ENCODE data around the gene NEK11.

NEK11 gene

DNA sequence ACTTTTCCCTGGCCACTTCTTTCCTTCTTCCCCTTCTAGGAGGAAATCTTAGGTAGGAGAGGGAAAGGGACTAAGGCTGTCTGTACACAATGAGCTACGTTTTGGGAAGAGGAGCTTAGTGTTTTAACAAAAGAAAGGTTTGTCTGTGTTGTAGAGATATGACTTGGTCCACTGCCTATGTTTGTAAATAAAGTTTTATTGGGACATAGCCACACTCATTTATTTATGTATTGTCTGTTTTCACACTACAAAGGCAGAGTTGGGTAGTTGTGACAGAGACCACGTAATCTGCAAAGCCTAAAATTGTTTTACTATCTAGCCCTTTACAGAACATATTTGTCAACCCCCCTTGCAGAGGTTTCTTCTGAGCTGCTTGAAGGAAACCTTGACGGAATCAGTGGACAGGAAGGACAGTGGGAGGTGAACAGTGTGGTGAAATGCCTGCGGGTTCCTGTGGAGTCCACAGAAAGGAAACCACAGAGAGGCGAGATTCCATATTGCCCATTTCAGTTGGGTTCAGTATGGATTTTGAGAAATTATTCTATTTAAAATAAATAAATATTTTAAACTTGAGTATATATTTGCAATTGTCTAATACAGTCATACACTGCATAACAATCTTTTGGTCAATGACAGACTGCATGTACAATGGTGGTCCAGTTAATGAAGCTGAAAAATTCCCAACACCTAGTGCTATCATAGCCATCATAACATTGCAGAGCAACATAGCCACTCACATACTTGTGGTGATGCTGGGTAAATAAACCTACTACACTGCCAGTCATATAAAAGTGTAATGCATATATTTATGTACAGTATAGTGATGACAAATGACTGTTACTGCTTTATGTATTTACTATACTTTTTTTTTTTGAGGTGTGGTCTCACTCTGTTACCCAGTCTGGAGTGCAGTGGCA lies 197.0 kb downstream of the NEK11 start:
- DNase-seq (ENCODE audit: low read depth in 2 of 2), result no peak

DNA sequence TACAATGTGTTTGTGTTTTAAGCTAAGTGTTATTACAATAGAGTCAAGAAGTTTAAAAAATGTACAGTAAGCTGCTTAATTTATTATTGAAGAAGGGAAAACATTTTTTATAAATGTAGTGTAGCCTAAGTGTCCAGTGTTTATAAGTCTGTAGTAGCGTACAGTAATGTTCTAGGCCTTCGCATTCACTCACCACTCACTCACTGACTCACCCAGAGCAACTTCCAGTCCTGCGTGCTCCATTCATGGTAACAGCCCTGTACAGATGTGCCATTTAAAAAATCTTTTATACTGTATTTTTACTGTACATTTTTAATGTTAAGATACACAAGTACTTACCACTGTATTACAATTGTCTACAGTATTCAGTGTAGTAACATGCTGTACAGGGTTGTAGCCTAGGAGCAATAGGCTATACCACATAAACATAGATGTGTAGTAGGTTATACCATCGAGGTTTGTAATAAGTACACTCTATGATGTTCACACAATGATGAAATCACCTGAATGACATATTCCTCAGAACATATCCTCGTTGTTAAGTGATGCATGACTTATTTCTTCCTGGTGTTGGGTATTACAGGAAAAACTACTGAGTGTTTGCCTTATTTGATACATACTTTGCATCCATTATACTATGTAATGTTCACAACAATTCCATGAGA lies 198.3 kb downstream of the NEK11 start:
- no peak for DNase-seq (ENCODE audit: low read depth in 2 of 2)

DNA sequence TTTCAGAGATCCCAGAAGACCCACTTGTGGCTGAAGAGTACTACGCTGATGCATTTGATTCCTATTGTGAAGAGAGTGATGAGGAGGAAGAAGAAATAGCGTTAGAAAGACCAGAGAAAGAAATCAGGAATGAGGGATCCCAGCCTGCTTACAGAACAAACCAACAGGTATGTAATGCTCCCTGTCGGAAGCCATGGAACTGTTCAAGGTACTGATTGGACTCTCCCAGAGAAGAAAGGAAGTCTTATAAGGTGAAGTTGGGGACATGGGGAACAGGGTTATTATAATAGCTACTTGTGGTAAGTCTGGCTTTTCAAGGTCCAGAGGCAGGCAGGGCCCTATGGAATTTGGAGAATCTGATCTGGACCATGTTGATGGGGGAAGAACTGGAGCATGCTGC lies 201.8 kb downstream of the NEK11 start:
- DNase-seq (ENCODE audit: low read depth in 2 of 2), result no peak

DNA sequence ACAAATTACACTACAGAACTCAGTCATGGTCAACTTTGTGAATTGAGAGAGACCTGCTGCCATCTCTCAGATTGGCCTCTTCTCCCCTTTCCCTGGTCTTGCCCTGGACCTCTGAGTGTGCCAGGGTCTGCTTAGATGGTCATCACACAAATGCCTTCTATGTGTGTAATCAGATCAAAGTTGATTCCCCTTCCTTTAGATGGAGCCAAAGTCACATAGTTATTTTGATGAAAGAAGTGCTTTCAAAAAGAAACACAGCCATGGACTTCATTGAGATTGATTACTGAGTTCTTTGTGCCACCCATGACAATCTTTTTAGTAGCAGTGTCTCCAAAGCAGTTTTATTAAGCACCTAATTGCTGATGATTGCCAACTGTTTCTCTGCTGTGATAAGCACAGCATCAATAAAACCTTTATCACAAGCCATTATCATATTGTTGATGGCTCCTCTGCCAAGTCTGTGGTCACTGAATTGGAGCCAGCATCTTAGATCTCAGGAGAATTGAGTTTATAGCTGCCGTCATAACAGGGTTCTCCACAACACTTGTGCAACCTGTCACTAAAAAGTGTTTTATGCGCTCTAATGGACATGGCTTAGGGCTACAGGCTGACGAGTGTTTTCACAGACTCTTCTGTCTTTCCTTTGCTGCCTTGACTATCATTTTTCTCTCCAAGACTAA lies 205.2 kb downstream of the NEK11 start:
- DNase-seq (ENCODE audit: low read depth in 2 of 2), result no peak

DNA sequence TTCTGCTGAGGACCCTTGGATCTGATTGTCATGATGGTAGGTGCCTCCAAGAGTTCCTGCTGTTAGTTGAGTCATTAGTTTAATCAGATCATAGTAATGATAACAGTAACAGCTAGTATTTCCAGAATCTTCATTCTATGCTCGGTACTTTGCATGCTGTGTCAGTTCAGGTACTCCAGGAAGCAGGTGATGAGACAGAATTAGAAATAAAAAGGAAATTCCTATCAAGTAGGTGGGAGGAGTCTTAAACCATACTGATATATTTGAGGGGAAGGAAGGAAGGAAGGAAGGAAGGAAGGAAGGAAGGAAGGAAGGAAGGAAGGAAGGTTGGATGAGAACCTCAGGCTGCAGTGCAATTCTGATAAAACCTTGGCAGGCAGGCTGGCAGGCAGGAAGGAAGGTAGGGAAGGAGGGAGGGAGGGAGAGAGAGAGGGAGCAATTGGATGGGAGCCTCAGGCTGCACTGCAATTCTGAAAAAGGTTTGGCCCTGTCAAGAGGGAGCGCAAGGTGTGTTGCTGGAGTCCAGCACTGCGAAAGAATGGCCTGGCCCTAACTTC lies 206.1 kb downstream of the NEK11 start:
- no peak for DNase-seq (ENCODE audit: low read depth in 2 of 2)

DNA sequence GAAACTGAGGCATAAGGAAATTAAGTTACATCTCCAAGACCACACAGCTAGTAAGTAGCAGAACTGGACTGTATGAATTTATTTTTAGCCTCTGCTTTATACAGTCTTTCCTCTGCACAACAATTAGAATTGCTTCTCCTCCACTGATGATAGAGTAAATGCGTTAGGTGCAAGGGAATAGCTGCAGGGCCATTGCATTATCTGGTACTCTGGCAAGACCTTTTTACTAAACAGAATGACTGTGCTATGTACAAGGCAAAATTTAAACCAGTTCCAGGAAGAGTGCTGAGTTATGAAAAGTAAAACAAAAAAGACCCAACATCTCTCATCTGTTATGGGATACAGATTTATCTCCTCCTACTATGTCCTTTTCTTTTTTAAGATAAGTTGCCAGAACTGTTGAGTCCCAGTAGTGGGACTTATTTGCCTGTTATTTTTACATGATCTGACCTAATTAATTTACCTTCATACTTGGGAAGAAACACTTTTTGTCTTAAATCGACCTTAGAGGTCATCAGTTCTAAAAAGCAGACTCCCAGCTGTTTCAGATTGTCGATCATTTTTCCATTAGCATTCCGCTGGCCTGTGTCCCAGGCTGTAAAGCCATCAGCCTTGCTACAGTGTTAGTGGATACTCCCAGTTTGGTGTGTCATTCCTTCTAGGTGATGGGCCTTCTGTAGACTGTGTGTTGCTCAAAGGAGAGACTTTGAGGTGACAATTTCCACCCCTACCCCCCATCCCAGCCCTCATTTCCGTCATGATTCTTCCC lies 207.4 kb downstream of the NEK11 start:
- no peak for DNase-seq (ENCODE audit: low read depth in 2 of 2)

DNA sequence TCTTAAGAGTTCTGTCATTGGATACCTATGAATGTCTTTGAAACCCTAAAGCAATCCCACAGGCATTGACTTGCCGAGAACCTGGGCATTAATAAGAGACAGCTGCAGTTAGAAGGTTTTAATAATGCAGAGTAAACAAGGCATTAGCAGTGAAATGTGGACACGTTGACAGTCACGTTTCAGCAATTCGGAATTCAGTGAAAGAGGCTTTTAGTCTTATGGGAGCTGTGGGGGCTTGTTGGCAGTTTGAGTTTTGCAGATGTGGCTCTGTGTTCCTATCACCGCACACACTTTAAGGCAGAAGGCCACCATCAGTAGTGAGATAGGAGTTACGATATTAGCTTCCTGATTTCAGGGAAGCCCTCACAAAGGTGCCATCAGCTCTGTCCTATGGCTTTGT lies 209.7 kb downstream of the NEK11 start:
- DNase-seq (ENCODE audit: low read depth in 2 of 2), result no peak

DNA sequence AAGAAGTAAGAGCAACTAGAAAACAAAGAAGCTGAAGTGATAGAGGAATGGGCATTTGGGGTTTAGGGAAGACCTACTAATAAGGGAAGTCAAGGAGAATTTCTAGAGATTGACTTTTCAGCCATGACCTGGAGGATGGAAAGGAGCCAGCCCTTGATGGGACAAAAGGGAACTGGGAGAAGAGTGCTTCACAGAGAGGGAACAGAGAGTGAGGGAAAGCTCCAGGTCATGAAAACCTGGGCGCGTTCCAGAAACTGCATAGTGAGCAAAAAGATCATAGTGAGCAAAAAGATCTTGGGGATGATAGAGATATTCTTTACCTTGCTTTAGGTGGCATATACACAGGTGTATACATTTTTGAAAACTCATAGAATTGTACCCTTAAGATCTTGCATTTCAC lies 211.8 kb downstream of the NEK11 start:
- no peak for DNase-seq (ENCODE audit: low read depth in 2 of 2)

DNA sequence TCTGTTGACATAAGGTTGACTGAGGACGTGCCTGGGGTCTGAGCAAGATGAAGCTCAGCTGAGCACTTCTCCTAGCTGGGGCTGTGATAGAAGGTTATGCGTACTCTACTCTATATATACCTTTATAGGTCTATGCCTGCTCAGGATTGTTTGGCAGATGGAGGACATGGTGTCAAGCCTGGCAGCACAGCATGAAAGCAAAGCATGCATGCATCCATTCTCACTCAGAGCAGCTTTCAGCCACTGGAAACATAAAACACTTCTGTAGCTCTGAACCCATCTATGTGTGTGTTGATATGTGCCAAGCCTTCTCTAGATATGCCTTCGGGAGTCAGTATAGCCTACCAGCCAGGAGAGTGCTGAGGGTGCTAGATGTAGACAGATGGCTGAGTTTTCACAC lies 212.6 kb downstream of the NEK11 start:
- DNase-seq (ENCODE audit: low read depth in 2 of 2), result no peak

DNA sequence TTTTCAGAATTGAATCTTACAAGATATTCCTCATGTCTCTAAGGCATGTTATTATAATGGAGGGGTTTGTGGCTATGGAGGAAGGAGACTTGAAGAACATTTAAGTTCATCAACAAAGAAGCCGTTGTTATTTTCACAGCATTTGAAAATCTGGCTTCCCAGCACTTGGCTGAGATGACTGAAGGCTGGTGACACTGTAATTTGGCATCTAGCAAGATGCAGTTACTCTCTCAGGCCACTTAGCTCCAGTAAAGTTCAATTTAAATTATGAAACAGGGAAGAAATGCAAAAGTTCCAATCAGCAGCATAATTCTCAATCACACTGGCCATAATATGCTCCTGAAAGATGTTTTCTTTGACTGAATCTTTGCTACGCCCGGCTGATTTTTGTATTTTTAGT lies 215.5 kb downstream of the NEK11 start:
- DNase-seq (ENCODE audit: low read depth in 2 of 2), result no peak

DNA sequence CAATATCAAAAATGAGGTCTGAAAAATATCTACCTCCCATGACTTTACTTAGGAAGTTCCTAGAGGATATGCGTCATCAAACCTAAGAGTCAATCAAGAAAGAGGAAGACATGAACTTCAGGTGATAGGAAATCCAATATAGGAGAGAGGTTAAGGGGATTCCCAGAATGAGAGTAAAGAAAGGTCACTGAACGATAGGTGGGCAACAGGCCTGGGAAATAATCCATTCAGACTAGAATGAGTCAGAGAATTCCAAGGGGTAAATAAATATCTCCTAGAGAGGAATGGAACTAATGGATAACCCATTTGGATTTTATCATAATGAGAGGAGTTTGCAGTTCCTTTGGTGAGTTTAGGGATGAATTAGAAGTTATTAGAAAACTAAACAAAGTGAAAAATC lies 223.8 kb downstream of the NEK11 start:
- no peak for DNase-seq (ENCODE audit: low read depth in 2 of 2)

DNA sequence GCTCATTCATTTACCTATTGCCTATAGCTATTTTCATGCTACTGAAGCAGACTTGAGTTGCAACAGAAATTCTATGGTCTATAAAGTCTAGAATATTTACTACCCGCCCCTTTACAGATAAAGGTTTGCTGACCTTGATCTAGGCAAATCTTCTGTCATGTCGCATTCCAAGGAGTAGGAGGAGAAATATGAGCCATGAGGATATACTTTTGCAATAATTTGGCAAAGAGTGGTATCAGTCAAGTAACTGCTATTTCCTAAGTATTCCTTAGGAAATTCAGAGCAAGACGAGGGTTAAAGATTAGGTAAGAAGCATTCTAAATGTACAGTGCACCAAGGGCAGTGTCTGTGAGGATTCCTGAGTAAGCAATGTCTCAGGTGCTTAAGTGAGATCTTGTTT lies 233.8 kb downstream of the NEK11 start:
- no peak for DNase-seq (ENCODE audit: low read depth in 2 of 2)

DNA sequence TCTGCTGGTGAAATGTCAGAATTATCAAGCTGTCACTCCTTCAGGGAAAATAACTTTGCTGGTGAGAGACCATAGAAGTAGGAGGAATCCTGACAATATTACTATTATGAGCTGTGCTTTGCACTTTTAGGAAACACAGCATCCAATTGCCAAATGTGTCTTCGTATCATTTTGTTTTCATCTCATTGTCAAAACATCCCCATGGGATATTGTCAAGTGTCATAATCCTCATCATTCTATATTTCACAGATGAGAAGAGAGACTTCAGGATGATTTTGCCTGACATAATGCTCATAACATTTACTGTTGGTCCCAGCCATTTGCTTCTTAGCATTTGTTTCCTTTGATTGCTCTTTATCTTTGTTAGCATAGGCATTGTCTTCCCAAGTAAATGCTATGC lies 234.4 kb downstream of the NEK11 start:
- DNase-seq (ENCODE audit: low read depth in 2 of 2), result no peak

DNA sequence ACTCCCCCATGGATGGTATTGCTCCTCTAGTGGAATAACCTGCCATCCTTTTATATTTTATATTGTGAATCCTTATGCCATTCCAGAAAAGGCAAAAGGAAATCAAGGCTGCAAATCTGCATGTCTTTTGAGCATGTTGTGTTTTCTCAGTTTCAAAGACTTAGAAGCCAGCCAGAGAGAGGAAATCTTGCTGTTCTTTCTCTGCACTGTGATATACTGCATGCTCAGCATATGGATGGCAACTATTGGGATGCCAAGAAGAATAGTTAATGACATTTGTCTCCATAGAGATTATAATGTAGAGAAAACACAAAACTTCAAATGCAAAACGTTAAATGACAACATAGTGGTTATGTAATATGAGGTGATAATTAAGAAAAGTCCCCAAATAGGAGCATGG lies 248.9 kb downstream of the NEK11 start:
- no peak for DNase-seq (ENCODE audit: low read depth in 2 of 2)

DNA sequence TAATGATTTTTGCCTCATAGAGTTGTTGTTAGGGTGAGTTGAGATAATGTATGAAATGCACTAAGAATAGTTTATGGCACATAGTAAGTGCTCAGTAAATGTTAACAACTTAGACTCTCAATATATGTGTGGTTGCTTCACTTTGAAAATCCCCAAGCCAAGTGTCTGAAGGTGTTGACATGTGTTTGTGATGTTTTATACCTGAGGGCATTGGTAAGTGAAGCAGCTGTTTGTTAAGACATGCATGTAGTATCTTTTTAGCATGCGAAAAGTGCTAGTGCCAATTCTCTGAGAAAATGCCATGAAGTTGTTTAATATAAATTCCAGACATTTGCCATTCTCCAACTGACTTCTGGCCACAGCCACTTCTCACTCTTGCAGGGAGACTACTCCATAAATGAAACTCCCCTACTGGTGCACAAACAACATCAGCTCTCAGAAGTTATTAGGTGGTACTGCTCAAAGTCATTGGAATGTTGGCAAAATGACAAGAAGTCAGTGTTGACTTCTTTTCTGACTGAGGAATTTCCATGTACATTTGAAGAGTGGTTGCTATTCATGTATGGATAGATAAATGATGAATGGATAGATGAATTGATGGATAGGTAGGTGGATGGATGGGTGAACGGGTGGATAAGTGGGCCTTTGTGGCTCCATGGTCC lies 251.3 kb downstream of the NEK11 start:
- no peak for DNase-seq (ENCODE audit: low read depth in 2 of 2)

DNA sequence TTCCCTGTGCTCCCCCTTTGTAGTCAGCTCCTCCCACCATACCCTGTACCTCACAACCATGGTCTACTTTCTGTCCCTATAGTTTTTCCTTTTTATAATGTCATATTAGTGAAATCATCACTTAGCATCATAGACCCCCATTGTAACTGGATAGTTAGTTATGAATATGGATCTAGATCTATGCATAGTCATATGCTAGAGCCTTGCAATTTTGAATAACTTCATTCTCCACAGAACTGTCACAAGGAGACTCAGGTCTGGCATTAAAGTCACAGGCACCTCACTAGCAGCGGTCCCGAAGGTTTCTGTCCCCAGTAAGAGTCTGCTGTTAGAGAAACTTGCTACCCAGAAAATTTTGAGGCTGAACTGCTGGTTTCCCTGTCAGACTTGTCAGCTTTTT lies 252.9 kb downstream of the NEK11 start:
- no peak for DNase-seq (ENCODE audit: low read depth in 2 of 2)

DNA sequence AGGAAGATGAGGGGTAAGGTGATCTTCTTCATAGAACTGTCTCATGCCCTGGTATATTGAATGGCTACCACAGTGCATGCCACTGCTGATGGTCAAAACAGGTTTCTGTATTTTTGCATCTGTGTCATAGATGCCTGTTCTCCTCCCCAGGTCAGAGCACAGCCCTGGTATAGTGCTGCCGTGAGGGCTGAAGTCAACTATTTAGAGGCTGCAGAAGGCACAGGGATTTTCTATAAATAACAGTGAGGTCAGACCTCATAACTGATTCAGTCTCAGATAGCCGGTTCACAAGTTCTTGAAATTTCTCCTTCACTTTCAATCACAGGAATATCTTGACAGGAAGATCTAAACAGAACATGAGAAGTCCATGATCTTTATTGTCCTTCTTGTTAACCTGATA lies 255.7 kb downstream of the NEK11 start:
- no peak for DNase-seq (ENCODE audit: low read depth in 2 of 2)

DNA sequence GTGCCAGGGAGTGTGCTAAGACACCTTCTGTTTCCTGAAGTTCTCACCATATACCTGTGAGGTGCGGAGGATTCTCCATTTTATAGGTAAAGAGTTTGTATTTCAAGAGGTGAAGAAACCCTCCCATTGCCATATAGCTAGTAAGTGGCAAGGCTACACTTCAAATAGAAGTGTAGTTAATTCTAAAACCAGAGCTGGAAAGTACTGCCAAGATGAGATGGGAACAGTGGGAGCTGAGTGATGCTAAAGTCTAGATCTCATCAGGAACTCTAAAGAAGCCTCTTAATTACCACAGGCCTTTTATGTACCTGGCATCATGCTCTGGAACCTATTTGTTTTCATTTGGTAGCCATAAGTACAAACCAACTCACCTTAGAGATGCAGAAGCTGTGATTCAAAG lies 256.3 kb downstream of the NEK11 start:
- DNase-seq (ENCODE audit: low read depth in 2 of 2), result no peak

DNA sequence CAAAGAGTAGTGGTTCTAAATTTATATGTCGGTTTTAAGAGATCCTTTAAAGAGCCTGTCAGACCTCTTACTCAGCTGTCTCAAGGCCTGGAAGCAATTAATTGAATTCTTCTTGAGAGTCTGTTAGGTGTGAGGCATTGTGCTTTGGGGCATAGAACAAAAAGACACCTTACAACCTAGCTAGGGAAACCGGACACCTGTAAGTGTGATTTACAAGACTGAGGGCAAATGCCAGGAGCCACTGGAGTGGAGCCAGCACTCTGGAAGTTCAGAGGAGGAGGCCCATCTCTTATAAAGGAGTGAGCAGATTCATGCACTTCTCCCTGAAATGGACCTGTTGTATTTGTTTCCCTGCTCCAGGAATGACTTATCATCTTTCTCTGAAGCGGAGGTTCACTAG lies 257.2 kb downstream of the NEK11 start:
- DNase-seq (ENCODE audit: low read depth in 2 of 2), result no peak

DNA sequence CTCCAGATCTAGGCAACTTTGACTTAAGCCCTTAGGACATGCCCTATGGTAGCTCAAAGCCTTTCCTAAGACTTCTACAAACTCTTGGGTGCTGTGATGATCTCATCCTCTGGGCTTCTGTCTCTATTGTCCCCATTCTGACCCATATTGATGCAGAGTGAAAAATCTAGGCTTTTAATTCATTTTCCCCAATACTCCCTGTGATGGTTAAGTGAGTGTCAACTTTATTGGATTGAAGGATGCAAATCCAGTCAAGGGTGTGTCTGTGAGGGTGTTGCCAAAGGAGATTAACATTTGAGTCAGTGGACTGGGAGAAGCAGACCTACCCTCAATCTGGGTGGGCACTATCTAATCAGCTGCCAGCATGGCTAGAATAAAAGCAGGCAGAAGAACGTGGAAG lies 257.6 kb downstream of the NEK11 start:
- DNase-seq (ENCODE audit: low read depth in 2 of 2), result no peak

DNA sequence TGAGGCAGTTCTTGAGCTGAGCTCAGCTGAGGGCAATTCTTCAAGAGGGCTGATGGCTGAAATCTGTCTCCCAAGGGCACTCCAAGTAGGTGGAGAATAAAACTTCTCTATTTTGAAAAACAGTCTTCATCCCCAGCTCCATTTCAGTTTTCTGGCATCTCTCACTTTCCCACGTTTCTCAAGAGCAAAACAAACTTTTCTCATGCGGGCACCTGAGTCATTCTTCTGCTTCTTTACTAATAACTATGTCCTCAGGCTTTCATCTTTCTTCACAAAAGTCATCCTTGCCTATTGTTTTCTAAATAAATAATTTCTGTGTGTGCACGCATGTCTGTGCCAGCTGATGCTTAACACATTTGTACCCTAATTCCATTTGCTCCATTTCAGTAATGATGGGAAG lies 258.8 kb downstream of the NEK11 start:
- DNase-seq (ENCODE audit: low read depth in 2 of 2), result no peak

Measured in stimulated activated CD8-positive, alpha-beta memory T cell treated with anti-CD3 and anti-CD28 coated beads, Interleukin-2, amount 100 ng/mL, for 48 hours (primary cell).